HUES48 (cell line): ENCODE data around the gene NCKAP5.

Experiments
- H3K27ac ChIP-seq: one replicate; pipeline ENCODE4 v1.7.0; 2013; ENCODE audit warnings: low read depth, low read length, inconsistent platforms
- H3K27me3 ChIP-seq: 2 replicates; pipeline ENCODE4 v1.6.1; 2013; ENCODE audit warnings: mild to moderate bottlenecking, low read length; ENCODE audit not compliant: control insufficient read depth, insufficient read depth
- H3K36me3 ChIP-seq: 2 replicates; pipeline ENCODE4 v1.6.1; 2013; ENCODE audit warnings: low read length; ENCODE audit not compliant: control insufficient read depth, insufficient read depth
- H3K4me1 ChIP-seq: 2 replicates; pipeline ENCODE4 v1.6.1; 2013; ENCODE audit warnings: mild to moderate bottlenecking, low read length; ENCODE audit not compliant: control insufficient read depth, insufficient read depth
- H3K4me3 ChIP-seq: 2 replicates; pipeline ENCODE4 v1.5.1; 2013; ENCODE audit warnings: mild to moderate bottlenecking, low read depth, low read length
- H3K9ac ChIP-seq: 2 replicates; pipeline ENCODE4 v1.6.1; 2013; ENCODE audit warnings: mild to moderate bottlenecking, low read depth, low read length, moderate library complexity
- H3K9me3 ChIP-seq: 2 replicates; pipeline ENCODE4 v1.6.1; 2013; ENCODE audit warnings: low read length; ENCODE audit not compliant: control insufficient read depth, insufficient read depth

NCKAP5 gene

DNA sequence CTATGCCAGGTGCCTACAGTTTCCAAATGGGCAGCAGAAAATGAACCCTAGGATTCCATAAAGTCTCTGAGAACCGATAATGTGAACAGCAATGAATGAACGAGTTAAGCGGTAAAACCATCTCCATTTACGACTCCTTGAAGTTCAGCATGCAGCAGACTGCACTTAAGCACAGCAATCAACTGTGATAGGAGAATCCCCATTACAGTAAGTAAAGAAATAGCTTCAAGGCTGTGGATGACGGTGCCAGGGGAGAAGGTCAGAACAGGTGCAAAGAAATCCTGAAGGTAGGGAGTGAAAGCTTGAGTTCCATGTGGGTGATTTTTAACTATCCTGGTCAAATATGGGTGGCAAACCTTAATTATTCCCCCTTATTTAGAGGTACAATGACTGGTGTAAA lies 444.4 kb downstream of the NCKAP5 start:
- H3K27ac ChIP-seq, result no peak overlapping the region
- H3K36me3 ChIP-seq, result no peaks in the 10 kb centered on the region
- no peaks in the 10 kb centered on the region for H3K27me3 ChIP-seq
- H3K9me3 ChIP-seq, result no peaks in the 10 kb centered on the region
- H3K9ac ChIP-seq, result no peak overlapping the region
- H3K4me3 ChIP-seq, result no peak overlapping the region
- no peaks in the 10 kb centered on the region for H3K4me1 ChIP-seq

DNA sequence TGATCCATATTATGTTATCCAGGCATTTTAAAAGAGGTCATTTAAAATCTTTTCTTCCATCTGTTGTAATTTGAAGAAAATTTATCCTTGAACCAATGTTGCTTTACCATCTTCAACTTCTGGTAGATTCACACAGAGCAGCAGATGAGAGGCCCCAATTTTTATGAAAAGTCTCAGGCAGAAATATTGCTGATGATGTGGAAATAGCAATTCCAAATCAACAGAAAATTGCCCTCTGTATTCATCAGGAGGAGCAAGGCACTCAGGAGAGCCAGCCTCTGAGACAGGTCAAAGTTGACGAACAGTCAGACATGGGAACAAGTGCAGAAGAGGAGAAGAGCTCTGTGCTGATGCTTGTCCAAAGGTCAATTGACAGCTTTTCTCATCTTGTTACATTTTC lies 444.9 kb downstream of the NCKAP5 start:
- no peaks in the 10 kb centered on the region for H3K9me3 ChIP-seq
- H3K36me3 ChIP-seq, result no peaks in the 10 kb centered on the region
- no peak overlapping the region for H3K27ac ChIP-seq
- no peaks in the 10 kb centered on the region for H3K4me1 ChIP-seq
- no peak overlapping the region for H3K4me3 ChIP-seq
- no peak overlapping the region for H3K9ac ChIP-seq
- no peaks in the 10 kb centered on the region for H3K27me3 ChIP-seq

DNA sequence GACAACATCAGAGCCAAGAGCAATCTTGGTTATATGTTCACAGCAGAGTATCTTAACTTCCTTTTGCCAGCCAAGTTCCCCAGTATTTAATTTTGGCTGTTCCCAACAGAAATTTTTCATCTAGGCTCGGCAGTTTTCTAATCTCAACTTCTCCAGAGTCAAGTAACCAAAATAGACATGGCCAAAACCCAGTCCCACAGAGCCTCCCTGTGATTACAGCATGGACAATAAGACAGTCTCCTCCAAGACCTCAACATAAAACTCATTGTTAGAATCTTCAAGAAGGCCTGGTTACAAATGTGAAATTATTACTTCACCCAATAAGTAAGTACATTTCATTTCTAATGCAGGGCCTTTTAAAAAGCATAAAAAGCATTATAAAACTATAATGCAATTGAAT lies 445.7 kb downstream of the NCKAP5 start:
- Histone ChIP-seq H3K4me3 (no peak overlapping the region), H3K9ac (no peak overlapping the region), H3K27ac (no peak overlapping the region)

DNA sequence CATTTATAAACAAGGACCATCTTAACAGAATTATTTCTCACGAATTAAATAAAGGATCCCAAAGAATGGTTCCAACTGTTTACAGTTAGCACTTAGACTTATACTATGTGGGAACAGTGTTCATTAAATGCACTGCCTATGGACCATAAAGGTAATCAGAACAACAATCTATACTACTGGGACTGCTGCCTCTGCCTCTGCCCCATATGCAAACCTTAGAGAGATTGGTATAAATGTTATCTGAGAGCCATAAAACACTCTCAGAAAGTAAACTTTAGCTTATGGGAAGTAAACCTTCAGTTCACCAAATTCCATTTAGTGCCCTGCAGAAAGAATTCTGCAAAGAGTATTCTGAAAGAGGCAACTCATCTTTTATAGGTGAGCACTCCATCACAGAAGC lies 448.0 kb downstream of the NCKAP5 start:
- Histone ChIP-seq H3K27me3 (no peaks in the 10 kb centered on the region), H3K27ac (no peak overlapping the region), H3K9me3 (no peaks in the 10 kb centered on the region), H3K36me3 (no peaks in the 10 kb centered on the region), H3K4me3 (no peak overlapping the region), H3K9ac (no peak overlapping the region), H3K4me1 (no peaks in the 10 kb centered on the region)

More for the DNA sequence above, 445.7 kb downstream of the NCKAP5 start:
- H3K27me3 ChIP-seq, result no peaks in the 10 kb centered on the region
- no peaks in the 10 kb centered on the region for H3K9me3 ChIP-seq
- no peaks in the 10 kb centered on the region for H3K4me1 ChIP-seq
- no peaks in the 10 kb centered on the region for H3K36me3 ChIP-seq

DNA sequence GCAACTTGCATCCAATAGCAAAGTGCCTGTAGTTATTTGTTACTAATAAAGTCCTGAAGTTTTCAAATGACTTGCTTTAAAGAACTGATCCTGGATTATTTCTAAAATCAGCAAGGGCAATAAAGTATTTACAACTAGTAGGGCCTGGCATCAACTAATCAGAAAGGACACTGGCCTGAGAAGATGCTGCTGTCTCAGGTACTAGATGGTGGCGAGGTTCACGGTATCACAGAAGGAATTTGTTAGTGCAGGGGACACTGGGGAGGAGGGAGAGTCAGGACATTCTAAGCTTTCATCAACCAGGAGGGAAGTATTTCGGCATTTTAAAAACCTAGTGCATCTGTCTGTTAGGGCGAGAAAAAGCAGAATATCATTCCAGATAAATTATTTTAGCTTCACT lies 458.1 kb downstream of the NCKAP5 start:
- Histone ChIP-seq H3K27ac (no peak overlapping the region), H3K27me3 (no peaks in the 10 kb centered on the region), H3K9ac (no peak overlapping the region), H3K4me3 (no peak overlapping the region), H3K4me1 (no peaks in the 10 kb centered on the region), H3K9me3 (no peaks in the 10 kb centered on the region), H3K36me3 (no peaks in the 10 kb centered on the region)

DNA sequence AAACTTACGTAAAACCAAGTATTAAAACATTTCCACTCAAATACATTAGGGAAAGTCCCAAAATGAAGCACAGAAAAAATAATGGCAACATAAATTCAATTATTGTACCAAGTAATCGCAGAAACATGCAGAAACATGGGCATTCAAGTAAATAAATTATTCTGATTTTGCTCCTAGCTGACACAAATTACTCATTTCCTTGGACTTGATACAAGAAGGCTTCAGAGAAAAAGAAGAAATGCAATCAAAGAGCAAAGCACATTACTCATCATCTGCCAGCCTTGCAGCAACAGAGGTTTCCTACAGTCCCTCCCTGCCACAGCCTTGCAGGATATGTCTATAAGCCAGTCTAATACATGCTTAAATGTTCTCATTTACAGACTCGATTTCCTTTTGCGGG lies 458.5 kb downstream of the NCKAP5 start:
- H3K36me3 ChIP-seq, result no peaks in the 10 kb centered on the region
- no peak overlapping the region for H3K27ac ChIP-seq
- H3K4me3 ChIP-seq, result no peak overlapping the region

DNA sequence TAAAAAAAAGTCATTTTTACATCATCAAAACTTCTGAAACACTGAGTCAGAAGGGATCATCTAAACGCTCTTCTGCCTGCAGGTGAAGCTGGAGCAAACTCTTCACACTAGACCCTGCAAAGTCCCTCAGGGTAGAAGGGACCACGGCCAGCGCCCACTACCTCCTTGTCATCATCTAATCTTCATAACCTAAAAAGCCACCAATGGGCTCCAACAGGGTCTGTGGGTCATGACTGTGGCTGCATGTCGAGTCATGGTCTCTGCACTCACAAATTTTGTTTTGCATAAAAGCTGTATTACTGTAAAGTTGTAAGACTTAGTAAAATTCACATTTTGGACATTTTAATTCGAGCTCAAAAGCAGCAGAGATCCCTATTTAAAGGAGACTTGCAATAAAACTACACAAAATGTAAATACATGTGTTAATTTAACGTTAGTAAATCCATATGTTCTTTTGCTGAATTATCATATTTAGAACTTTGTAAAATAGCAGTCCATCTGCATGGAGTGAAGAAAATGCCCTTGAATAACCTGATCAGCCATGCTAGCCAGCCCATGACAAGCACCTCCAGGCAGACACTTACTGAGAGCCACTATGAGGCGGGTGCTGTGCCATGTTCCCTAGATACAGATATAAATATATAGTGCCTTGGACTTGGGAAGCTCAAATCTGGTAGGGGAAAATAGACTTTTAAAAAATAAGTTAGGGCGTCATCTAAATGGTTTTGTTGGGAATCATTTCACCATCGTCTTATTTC lies 461.0 kb downstream of the NCKAP5 start:
- Histone ChIP-seq H3K36me3 (no peaks in the 10 kb centered on the region), H3K4me3 (no peak overlapping the region), H3K9me3 (no peaks in the 10 kb centered on the region), H3K27ac (no peak overlapping the region), H3K27me3 (no peaks in the 10 kb centered on the region), H3K4me1 (no peaks in the 10 kb centered on the region), H3K9ac (no peak overlapping the region)

More for the DNA sequence above, 458.5 kb downstream of the NCKAP5 start:
- Histone ChIP-seq H3K9me3 (no peaks in the 10 kb centered on the region), H3K9ac (no peak overlapping the region), H3K27me3 (no peaks in the 10 kb centered on the region), H3K4me1 (no peaks in the 10 kb centered on the region)

DNA sequence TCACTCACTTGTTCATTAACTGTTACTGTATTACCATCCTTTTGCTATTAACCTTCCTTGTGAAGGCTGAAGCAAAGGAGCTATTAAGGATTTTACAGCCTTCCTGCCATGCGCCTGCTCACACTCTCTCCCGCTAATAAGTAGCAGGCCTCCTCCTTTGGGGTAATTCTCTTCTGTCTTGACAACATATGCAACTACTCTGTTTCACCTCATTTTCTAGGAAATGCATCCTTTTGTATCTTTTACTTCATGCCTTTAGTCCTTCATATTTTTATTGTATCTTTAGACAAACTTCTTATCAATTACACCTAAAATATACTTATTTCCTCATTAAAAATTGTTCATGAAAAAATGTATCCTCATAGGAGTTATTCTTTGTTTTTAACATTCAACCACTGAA lies 463.4 kb downstream of the NCKAP5 start:
- Histone ChIP-seq H3K9me3 (no peaks in the 10 kb centered on the region), H3K9ac (no peak overlapping the region), H3K27ac (no peak overlapping the region), H3K4me3 (no peak overlapping the region), H3K36me3 (no peaks in the 10 kb centered on the region), H3K27me3 (no peaks in the 10 kb centered on the region), H3K4me1 (no peaks in the 10 kb centered on the region)

DNA sequence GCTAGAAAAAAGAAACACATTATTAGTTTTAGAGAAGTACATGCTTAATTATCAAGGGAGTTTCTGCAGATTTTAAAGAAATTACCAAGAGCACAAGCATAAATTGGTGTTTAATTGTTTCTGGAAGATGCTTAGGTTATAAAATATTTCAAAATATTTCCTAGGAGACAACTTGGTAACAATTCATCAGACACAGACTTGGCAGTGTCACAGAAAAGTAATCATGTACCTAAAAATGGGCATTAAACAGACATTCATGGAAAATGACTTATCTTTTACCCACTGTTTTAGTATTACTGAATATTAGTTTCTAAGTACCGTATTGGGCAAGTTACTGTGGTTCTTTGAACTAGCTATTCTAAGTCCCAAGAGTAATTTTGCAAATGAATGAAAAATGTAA lies 469.5 kb downstream of the NCKAP5 start:
- H3K9ac ChIP-seq, result no peak overlapping the region
- H3K27ac ChIP-seq, result no peak overlapping the region
- H3K27me3 ChIP-seq, result no peaks in the 10 kb centered on the region
- H3K4me1 ChIP-seq, result no peaks in the 10 kb centered on the region
- H3K4me3 ChIP-seq, result no peak overlapping the region
- H3K9me3 ChIP-seq, result no peaks in the 10 kb centered on the region
- H3K36me3 ChIP-seq, result no peaks in the 10 kb centered on the region

DNA sequence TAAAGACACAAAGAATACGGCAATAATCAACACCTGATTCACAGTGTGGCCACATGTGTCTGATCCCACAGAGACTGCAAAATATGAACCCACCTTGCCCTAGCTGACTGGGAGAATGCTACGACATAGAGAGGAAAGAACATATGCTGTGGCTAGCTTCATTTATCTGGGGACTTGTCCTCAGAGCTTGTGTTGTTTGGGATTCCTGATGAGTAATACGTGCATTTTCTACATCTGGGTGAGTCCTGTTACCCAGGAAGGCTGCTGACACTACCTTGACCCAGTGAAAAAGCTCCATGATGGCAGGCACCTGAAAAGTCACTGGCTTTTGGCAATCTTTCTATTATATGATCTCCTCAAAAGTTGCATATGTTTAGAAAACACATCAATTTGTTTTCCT lies 470.6 kb downstream of the NCKAP5 start:
- H3K27me3 ChIP-seq, result no peaks in the 10 kb centered on the region
- no peak overlapping the region for H3K27ac ChIP-seq
- no peak overlapping the region for H3K9ac ChIP-seq
- no peaks in the 10 kb centered on the region for H3K36me3 ChIP-seq
- no peak overlapping the region for H3K4me3 ChIP-seq
- H3K9me3 ChIP-seq, result no peaks in the 10 kb centered on the region
- H3K4me1 ChIP-seq, result no peaks in the 10 kb centered on the region

DNA sequence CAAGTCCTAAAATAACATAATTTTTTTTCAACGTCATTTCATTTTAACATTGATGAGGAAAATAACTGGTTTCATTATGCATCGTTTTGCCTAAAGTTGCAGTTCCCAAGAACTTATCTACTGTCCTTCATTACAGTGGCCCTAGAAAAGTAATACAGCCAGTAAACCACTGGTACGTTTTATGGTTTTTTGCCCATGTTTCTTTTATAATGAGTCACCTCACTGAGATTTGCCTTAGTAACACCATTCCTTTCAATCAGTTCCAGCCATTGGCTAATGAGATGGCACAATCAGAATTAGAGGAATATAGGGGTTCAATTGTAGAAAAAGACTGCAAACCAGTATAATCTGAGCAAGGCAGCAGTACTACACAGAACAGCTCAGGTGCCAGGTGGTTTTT lies 475.7 kb downstream of the NCKAP5 start:
- no peak overlapping the region for H3K27ac ChIP-seq
- no peaks in the 10 kb centered on the region for H3K9me3 ChIP-seq
- H3K27me3 ChIP-seq, result no peaks in the 10 kb centered on the region
- no peak overlapping the region for H3K4me3 ChIP-seq
- no peak overlapping the region for H3K9ac ChIP-seq
- no peaks in the 10 kb centered on the region for H3K4me1 ChIP-seq
- H3K36me3 ChIP-seq, result no peaks in the 10 kb centered on the region
